Measurements from ENCODE around the gene GPALPP1. TPM values are rescaled to one million over a fixed set of nuclear protein-coding genes. Genes with fewer than 3 reads are reported as not detected.

Gene GPALPP1
- total and polyA plus RNA-seq, 2 of the 4 experiments (the other 2 are of a cell fraction): 10.6 to 12.5 TPM

DNA sequence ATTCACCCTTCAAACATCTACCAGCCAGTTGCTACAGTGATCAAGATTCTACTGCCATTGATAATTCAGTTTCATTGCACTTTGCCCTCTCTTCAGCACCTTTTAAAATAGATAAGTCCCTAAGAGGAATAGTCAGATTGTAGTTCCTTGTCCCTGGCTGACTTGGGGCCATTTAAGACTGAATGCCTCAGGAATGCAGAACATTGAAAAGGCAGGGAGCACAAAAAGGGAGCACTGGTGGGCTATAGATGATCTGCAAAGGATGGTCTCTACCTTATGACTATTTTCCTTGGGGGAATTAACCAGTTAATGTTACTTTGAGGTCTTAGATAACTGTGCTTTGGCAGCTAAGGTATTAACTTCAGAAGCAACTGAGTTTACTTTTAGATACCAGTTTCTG is 46.9 kb downstream of the GPALPP1 start:
- DNase-seq (no peak), ATAC-seq (ENCODE audit: low read depth) (peak; percentile 31; the same call in 1 of the 2 replicates)
- Histone ChIP-seq H4K91ac (ENCODE audit: insufficient read depth, low read depth, low read length) (peak overlapping the region; percentile 87), H3K18ac (ENCODE audit: low read depth, low read length) (peak overlapping the region; percentile 98), H3K27ac (ENCODE audit: insufficient read depth, low read length) (peak overlapping the region; percentile 94; the same call in 1 of the 2 replicates), H3K4me1 (ENCODE audit: control insufficient read depth, insufficient read depth, low read length) (peaks cover 9% of the 10 kb centered on the region), H3K4me3 (ENCODE audit: insufficient read depth, low read depth, low read length) (no peak overlapping the region), H3K79me1 (ENCODE audit: low read depth in 1 of 2, low read length in 2 of 2) (peaks cover 0 to 6% of the 10 kb centered on the region in 2 experiments; a peak in 1 of 4 replicates), H3K23ac (ENCODE audit: low read depth, low read length) (peak overlapping the region; percentile 17; the same call in 1 of the 2 replicates), H3K4ac (ENCODE audit: low read depth, low read length) (peak overlapping the region; percentile 72), H2AK5ac (ENCODE audit: low read depth, low read length) (no peak overlapping the region), H4K8ac (ENCODE audit: low read depth in 2 of 2, low read length in 2 of 2) (peak overlapping the region; percentile 64 to 67; a peak in 3 of 4 replicates), H3K14ac (replicated peaks; ENCODE audit: low read depth, low read length) (peak overlapping the region; percentile 58; the same call in 1 of the 2 replicates), H3K36me3 (ENCODE audit: control insufficient read depth, insufficient read depth, low read length) (peaks cover 6% of the 10 kb centered on the region), H2BK15ac (ENCODE audit: low read depth, low read length) (peak overlapping the region; percentile 49; the same call in 2 of the 3 replicates), H3K9me1 (ENCODE audit: insufficient read depth, low read length) (0 out of 2 replicates have a peak, but pooled peaks cover 7% of the 10 kb centered on the region), H3K4me2 (ENCODE audit: low read depth, low read length) (no peak overlapping the region), H2BK120ac (ENCODE audit: low read depth, low read length) (peak overlapping the region; percentile 81), H2BK20ac (ENCODE audit: low read depth, low read length) (peak overlapping the region; percentile 61), H3K9me3 (ENCODE audit: control insufficient read depth, insufficient read depth, low read length) (no peaks in the 10 kb centered on the region), H2BK5ac (ENCODE audit: low read depth, low read length, poor library complexity, severe bottlenecking) (peak overlapping the region; percentile 91), H3K9ac (ENCODE audit: low read depth, low read length) (no peak overlapping the region), H3K56ac (ENCODE audit: extremely low read depth, insufficient read depth, low read length) (no peak overlapping the region; the same call in 1 of the 2 replicates), H3K27me3 (ENCODE audit: control insufficient read depth, insufficient read depth, low read length) (no peaks in the 10 kb centered on the region), H4K20me1 (ENCODE audit: insufficient read depth, low read length) (no peaks in the 10 kb centered on the region), H4K5ac (ENCODE audit: low read depth, low read length) (peak overlapping the region; percentile 86), H2AK9ac (replicated peaks; ENCODE audit: low read depth, low read length, poor library complexity) (no peak overlapping the region), H2AFZ (replicated peaks; ENCODE audit: low read length, poor library complexity) (no peak overlapping the region)
- dilution Hi-C loops (cut with HindIII; ENCODE audit: low sequenced_read_pairs, unreplicated experiment) (no loop called here), in situ Hi-C loops (cut with MboI; ENCODE audit: low sequenced_read_pairs) (no loop called here), intact Hi-C loops (cut with micrococcal nuclease) (no loop called here)
- POLR2A ChIA-PET (ENCODE audit: unreplicated experiment): no interaction called here
- no peak for TF ChIP-seq MXI1 (IDR thresholded peaks at IDR 0.05; ENCODE audit: borderline replicate concordance, low read depth, low read length)
- BruUV-seq (replicated peaks): no TSS peak
- CTCF ChIA-PET: no interaction called here

Data from IMR-90 (cell line).